ENCODE data around the gene SIDT1.

- TF ChIP-seq CTCF (IDR thresholded peaks at IDR 0.05) (no peak), POLR2A (IDR thresholded peaks at IDR 0.05) (no peak)
Measured at GRCh38 chr3:113545594-113545993, 13.2 kb downstream of the SIDT1 start.

Data from transverse colon (tissue), 3 donors.